GM21381 (cell line): ENCODE data around the gene ITGB6.

ENCODE experiments used
- ATAC-seq: cut with Tn5 transposase; IDR thresholded peaks from one replicate; pipeline ENCODE4 v1.9.1; 2021; ENCODE audit warnings: mild to moderate bottlenecking, moderate library complexity; ENCODE audit not compliant: unreplicated experiment

ITGB6 gene

DNA sequence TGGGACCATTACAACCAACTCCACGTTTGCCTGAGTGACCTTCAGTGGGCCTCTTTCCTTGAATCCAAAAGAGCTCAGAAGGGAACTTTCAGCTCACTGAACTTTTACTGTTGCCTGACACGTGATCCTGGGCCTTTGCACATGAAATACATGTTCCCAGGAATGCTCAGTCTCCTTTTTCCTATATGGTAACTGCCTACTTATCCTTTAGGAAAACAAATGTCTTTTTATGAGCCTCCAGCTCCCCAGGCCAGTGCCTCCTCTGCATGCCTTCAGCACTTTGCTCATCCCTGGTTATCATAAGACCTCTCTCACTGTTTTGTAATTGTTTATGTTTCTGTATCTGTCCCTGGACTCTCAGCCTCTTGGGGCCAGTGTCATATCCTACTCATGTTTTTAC is 142.7 kb downstream of the ITGB6 start:
- ATAC-seq, result no peak

DNA sequence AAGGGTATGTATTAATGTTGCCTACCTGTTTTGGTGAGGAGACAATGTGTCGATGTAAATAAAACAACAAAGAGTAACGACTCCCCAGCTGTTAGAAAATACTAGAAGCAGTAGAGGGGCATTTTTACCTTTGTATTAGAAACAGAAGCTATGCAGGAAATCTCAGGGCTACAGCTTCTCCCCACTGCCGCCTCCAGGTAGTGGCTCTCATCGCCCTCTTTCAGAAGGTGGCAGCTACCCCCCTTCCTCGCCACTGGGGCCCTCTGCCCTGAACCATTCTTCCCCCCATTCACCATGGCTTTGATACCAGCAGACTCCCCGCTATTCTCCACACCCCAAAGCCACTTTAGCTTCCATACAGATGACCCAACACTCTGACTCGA is 144.4 kb downstream of the ITGB6 start:
- no peak for ATAC-seq

DNA sequence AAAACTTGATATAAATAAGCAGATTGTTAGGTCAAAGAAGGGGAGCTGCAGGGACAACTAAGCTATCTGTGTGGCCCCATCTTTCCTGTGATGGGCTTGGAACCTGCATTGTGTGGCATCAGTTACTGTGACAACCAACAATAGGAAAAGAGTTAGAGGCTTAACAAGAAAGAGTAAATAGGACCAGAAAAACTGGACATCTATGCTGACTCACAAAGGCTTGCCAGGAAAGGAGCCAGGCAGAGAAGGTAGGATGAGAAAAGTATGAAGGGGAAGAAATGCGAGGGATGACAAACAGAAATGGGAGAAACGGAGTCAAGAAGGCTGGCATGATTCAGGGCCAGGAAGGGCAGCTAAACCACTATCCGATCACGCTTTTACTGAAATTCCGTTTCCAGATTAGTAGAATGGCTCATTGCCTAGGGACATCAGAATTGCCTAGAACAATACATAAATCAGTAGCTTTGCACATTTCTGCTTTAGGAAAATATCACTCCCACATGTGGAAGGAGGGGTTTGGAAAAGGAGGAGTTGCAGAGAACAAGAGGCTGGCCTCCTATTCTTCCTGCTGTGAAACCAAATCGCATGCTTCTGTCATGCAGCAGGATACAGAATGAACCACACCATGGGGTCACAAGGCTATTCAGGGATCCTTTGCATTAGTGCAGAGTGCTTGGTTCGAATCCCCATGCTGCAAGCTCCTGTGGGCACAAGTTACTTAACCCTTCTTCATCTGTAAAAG is 144.9 kb downstream of the ITGB6 start:
- ATAC-seq, result no peak

DNA sequence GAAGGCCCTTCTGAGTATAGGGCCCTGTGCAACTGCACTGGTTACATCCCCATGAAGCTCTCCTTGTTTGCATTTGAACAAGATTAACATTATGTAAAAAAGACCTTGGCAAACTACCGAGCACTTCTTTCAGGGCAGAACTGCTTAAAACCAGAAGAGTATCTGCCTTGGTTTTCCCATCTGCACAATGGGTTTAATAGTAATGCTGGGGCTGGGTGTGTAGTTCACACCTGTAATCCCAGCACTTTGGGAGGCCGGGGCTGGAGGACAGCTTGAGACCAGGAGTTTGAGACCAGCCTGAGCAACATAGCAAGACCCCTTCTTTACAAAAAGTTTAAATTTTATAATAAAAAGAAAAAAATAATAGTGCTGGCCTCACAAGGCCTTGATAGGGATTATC is 146.1 kb downstream of the ITGB6 start:
- ATAC-seq, result no peak

DNA sequence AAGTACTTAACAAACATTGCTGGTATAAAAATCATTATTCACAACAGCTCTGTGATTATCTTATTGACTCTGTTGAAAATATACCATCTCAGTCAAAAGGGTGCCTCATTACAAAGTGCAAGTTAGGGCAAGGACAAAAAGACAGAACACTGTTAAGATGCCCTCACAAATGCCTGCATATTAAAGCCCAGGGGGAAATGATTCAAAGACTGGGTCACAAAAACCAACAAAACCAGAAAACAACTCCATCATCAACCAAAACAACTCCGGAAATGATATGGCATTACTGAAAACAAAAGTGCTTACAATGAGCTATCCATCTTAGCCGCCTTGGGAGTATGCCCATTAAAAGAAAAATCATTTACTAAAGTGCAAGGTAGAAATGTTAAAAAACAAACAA is 147.5 kb downstream of the ITGB6 start:
- ATAC-seq, result no peak

DNA sequence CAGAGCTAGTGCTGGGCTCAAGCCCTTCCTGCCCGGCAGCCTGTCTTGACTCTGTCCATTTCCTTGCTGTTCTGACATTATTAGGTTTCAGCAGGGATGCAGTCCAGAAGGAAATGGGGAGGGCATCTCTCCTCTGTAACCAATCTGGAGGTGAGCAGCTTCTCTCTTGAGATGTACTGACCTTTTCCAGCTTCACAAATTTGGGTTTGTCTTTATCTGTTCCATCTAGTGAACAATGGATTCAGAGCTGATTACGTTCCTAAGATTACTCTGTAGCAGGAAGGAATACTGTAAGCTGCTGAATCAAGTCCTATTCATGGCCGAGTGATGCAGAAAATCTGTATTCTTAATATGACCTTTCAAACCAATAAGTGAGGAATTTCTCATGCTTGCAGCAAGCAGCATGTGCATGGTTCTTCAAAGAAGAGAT is 148.7 kb downstream of the ITGB6 start:
- no peak for ATAC-seq

DNA sequence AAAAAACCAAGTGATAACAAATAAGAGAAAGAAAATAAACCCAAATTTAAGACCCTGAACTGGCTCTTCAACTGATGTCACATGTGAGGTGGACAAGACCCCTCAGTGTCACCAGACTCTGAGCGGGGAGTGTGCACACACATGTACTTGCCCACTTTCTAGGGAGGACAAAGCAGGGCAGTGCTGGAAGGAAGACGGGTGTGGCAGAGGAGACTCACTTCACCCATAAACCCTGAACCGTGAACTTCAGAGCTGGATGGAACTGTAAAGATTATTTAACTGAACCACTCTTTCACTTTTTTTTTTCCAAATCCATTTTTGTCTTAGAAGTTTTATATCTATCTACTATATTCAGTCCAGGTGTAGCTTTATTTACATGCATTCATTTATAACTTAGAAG is 149.9 kb downstream of the ITGB6 start:
- ATAC-seq, result no peak
